ENCODE measurements around the gene PRSS56.

The PRSS56 gene

GRCh38 chr2:232539298-232540231 is 19.4 kb downstream of the PRSS56 start, which contains the start of gene CHRNG:
CHRNG (plus strand) TSS chr2:232539692; CDS start chr2:232539748, 56 bp downstream.
- TF ChIP-seq CTCF (IDR thresholded peaks at IDR 0.05; ENCODE audit: low read depth, low read length, missing control alignments), result no peak
- H3K4me3 ChIP-seq (ENCODE audit: low read depth, low read length), result no peak within 1 kb of the TSS
- DNase-seq (ENCODE audit: low read depth), result no peak

- no peak overlapping the region for H3K4me3 ChIP-seq (ENCODE audit: low read depth, low read length)
- no peak for TF ChIP-seq CTCF (IDR thresholded peaks at IDR 0.05; ENCODE audit: low read depth, low read length, missing control alignments)
- DNase-seq (ENCODE audit: low read depth), result no peak
These were observed 20.4 kb downstream of the PRSS56 start for GRCh38 chr2:232540441-232541041.

GRCh38 chr2:232541195-232541960 is 21.2 kb downstream of the PRSS56 start:
- no peak overlapping the region for H3K4me3 ChIP-seq (ENCODE audit: low read depth, low read length)
- no peak for DNase-seq (ENCODE audit: low read depth)
- no peak for TF ChIP-seq CTCF (IDR thresholded peaks at IDR 0.05; ENCODE audit: low read depth, low read length, missing control alignments)

- DNase-seq (ENCODE audit: low read depth), result no peak
- no peak for TF ChIP-seq CTCF (IDR thresholded peaks at IDR 0.05; ENCODE audit: low read depth, low read length, missing control alignments)
- no peak overlapping the region for H3K4me3 ChIP-seq (ENCODE audit: low read depth, low read length)
These were observed 21.9 kb downstream of the PRSS56 start for GRCh38 chr2:232541961-232542714.

- no peak for TF ChIP-seq CTCF (IDR thresholded peaks at IDR 0.05; ENCODE audit: low read depth, low read length, missing control alignments)
- H3K4me3 ChIP-seq (ENCODE audit: low read depth, low read length), result no peak overlapping the region
- DNase-seq (ENCODE audit: low read depth), result no peak
These were observed 22.7 kb downstream of the PRSS56 start for GRCh38 chr2:232542715-232543467.

- no peak for TF ChIP-seq CTCF (IDR thresholded peaks at IDR 0.05; ENCODE audit: low read depth, low read length, missing control alignments)
- no peak overlapping the region for H3K4me3 ChIP-seq (ENCODE audit: low read depth, low read length)
- no peak for DNase-seq (ENCODE audit: low read depth)
These were observed 23.3 kb downstream of the PRSS56 start for GRCh38 chr2:232543491-232543890.

Measured in GM12864 (cell line).